ENCODE results near the gene SPATS2.

SPATS2 gene

DNA sequence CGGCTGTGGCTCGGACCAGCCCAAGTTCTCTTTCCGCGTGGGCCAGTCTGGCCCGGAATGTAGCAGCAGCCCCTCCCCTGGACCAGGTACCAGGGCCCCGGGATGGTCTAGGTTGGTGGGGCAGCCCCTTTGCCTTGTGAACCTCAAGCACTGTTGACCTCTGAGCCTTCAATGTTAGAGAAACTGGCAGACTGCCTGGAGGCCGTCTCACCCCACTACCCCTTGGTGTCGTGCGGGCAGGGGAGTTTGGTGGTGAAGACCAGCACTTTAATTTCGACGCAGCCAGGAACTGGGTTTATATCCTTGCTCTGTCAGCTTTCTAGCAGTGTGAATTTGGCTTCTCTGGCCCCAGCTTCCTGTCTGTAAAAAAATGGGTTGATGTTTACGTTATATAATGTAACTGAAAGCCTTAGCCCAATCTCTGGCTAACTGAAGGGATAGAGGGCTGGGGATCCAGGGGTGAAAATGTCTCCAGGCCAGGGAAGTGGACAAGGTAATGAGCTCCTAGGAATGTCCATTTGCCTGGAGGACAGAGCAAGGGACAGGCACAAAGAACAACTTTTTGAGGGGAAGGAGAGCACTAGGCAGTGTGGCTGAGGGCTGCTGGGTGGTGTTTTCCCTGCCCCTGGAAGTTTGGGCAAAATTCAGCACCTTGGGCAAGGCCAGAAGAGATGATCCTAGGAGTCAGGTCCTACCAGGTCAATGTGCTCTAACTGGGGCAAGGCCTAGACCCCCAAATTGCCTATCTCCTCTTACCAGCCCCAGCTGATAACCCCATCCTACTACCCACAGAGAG, 189.3 kb downstream of the SPATS2 start:
- no peak for DNase-seq (ENCODE audit: low read depth)

DNA sequence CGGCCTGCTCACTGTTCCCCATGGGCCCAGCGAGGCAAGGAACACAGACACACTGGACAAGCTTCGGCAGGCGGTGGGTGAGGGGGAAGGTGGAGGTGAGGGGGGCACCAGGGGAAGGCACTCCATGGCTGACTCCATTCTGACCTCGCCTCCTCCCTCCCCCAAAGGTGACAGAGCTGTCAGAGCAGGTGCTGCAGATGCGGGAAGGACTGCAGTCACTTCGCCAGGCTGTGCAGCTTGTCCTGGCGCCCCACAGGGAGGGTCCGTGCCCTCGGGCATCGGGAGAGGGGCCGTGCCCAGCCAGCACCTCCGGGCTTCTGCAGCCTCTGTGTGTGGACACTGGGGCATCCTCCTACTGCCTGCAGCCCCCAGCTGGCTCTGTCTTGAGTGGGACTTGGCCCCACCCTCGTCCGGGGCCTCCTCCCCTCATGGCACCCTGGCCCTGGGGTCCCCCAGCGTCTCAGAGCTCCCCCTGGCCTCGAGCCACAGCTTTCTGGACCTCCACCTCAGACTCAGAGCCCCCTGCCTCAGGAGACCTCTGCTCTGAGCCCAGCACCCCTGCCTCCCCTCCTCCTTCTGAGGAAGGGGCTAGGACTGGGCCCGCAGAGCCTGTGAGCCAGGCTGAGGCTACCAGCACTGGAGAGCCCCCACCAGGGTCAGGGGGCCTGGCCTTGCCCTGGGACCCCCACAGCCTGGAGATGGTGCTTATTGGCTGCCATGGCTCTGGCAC, 190.1 kb downstream of the SPATS2 start:
- no peak for DNase-seq (ENCODE audit: low read depth)

DNA sequence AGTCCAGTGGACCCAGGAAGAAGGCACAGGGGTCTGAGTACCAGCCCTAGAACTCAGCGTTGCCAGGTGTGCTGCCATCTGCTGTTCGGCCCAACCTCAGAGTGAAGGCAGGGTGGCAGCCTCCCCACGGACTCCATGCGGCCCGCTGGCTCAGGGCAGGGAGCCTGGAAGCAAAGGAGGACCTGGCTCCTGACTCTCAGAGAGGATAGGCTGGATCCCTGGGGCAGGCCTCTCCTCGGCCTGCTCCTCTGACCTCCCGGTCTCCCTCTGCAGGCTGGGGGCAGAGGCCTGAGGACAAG, 190.6 kb downstream of the SPATS2 start:
- DNase-seq (ENCODE audit: low read depth) = no peak

DNA sequence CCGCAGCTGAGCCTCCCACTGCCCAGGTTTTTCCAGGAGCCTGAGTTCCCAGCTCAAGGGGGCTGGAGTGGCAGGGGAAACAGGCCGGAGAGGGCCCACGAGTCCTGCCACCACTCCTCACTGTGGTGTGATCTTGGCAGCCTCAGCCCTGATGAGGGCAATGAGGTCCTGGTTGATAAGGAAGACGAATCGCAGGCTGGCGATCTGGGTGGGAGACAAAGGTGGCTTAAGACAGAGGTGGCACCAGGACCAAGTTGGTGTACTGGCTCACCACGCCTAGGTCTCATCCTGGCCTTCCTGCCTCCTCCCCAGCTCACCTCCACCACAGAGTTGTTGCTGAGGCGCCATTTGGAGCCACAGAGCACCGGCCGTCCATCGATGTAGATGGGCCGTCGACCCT, 191.3 kb downstream of the SPATS2 start:
- DNase-seq (ENCODE audit: low read depth) = no peak

DNA sequence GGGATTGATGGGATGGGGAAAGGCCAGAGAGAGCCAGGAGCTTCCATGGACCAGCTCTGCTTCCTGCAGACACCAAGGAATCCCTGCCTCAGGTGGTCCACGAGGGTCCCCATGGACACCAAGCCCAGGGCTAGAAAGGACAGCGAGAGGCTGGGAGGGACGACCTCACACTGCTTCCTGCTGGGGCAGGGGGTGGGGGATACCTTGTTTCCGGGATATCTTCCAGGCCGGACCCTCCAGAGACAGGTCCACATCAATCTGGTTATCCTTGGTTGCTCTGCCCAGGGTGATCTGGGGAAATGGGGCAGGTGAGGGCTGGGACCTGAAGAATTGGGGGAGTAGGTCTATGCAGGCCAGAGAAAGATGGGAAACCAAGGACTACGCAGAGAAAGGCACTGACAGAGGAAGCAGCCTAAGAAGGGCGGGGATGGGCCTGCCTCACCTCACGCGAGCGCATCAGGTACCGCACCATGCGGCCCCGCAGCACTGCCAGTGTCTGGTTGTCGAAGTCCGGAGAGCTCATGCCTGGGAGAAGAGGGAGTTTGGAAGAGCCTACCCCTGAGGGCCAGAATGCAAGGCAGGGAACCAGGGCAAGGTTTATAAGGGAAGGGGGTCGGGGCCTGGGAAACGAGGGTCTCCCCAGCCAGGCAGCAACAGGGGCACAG, 191.9 kb downstream of the SPATS2 start:
- DNase-seq (ENCODE audit: low read depth) = no peak

DNA sequence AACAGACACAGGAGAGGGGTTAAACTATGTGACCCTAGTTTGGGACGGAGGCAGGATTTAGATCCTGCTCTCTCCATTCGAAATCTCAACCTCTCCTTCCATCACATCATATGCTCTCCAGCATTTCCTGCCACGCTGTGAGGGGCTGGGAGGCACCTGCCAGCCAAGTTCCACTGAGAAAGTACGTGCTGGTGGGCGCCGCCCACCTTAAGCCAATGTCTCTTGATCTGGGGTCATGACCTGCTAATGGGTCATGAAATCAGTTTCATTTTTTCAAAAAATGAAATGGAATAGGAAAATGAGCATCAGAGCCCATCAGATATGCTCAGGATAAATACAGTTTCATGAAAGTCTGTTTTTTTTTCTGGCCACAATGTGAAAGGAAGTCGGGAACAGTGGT, 193.4 kb downstream of the SPATS2 start:
- DNase-seq (ENCODE audit: low read depth) = no peak

DNA sequence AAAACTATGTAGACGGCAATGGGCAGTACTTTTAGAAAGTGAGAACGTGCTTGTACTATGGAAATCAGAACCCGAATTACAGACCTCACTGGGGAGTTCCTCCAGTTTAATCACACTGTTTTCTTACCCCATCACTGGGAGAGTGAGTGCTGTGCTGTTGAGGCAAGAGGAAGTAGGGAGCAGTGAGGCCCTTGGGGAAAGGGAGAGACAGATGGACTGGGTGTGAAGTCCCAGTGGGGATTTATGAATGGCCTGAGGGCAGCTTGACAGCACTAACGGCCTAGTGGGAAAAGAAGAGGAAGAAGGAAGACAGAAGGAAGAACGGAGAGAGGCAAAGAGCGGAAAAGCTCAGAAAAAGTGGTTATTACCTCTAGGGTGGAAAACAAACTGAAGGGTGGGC, 195.0 kb downstream of the SPATS2 start:
- DNase-seq (ENCODE audit: low read depth) = no peak

DNA sequence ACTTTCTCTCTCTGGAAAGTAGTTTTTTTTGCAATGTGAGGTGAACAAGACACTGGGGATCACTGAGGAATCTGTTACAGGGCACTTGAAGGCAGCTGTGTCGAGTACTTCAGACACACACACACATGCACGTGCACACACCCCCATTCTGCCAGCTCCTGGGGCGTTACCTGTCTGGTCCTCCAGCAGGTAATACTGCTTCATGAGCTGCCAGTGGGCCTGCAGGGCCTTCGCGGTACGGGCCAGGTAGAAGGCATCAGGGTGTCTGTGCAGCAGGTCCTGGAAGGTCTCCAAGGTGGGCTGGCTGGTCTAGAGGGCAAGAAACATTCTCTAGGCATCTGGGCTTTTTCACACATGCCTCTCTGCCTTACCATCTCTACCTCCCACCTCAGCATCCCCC, 195.6 kb downstream of the SPATS2 start:
- DNase-seq (ENCODE audit: low read depth) = no peak

DNA sequence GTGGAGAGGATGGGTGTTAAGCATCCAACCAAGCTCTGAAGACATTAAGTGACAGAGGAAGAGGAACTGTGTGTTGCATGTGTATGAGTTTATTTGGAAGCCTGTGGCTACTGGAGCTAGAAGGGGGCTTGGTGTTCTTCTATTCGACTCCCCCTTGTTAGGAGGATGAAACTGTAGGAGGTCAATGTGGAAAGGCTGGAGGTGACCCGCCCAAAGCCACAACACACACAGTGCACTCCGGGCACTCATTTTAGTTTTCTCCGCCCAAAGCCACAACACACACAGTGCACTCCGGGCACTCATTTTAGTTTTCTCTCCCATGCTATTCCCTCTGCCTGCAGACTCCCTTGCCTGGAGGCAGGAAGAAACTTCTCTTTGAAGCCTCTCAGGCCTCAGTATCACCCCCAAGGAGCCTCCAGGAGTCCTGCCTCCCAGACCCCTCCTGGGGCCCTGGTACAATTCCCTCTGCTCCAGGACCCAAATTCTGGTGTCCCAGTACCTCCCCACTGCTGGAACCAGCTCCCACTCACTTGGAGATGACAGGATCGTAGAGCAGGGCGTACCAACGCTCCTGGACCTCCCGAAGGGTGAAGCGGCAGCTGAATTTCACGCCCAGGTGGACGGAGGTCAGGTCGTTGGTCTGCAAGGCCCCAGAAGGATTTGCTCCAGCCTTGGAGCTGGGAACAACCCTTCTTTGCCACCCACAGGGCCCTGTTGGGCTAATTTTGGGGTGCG, 196.9 kb downstream of the SPATS2 start:
- no peak for DNase-seq (ENCODE audit: low read depth)

DNA sequence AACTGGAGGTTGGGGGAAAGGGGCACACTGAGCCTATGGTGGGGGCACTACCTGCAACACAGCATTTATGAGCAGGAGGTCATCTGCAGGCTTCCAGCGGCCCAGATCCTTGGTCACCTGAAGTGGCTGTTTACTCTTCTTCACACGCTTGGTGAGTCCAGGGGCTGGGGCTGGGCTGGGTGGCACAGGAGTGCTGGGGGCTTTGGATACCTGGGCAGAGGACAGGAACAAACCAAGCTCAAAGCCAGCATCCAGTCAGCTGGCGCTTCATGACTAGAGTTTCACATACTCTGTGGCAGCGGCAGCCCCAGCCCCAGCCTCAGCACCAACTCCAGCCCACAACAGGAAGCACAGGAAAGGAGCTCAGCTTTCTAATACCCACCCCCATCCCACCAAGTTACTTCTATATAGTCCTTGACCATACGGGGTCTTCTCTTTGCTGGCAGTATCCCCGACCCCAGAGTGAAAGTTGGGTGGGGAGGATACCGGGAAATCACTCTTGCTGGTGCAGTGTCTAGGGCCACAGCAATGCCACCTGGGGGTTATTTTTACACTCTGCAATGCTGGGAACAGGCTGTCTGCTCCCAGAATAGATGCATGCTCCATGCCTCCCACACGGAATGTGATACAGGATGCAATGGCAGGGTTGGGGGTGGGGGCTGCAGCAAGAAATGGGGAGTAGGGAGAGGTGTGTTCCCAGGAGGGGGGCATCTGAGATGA, 197.6 kb downstream of the SPATS2 start:
- no peak for DNase-seq (ENCODE audit: low read depth)

DNA sequence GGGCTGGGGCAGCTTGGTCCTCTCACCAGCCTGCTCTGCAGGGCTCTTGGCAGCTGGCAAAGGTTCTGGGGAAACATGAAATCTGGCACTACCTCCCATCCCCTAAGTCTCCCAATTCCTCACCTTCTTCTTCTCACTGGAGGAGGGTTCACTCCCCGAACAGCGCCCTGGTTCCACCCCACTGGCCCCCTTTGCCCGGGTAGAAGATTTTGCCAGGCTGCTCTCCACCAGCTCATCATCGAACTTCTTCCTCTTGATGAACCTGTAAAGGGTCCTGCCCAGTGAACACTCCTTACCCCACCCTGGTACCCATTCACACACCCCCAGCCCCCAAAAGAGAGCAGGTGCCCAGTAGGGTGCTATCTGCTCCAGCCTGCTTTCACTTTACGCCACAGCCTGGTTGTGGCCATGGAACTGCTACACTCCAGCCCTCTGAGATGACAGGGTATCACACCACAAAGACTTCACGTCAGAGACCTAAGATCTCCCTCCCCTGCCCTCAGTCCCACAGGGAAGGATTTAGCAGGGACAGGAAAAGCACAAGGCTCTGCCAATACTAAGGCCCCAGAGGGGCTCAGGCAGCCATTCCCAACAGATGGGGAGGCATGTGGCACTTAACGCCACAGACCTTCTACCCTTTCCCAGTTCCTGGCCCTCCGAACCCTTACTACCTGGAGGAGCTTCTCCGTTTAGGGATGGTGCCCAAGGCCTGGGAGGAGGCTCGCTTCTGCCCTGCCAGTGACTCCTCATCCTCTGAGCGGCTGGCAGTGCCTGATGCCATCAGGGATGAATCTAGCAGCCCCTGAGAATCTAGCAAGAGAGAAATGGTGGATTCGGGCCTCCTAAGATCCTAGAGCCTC, 198.4 kb downstream of the SPATS2 start:
- DNase-seq (ENCODE audit: low read depth) = no peak

DNA sequence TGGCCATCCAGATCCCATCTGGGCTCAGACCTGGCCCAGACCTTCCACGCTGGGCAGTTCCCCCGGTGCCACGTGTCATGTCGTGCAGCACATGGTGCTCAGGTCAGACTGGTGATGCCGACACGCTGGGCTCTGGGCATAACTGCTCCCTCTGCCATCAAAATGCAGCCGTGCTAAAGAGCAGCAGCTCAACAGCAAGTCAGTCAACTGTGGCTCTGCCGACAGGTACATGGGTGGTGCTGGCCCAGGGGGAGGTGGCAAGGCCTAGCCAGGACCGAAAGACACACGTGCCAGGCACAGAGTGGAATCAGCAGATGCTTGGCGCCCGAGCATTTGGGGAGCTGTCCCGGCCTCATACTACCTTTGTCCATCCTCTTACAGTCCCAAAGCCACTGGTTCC, 199.1 kb downstream of the SPATS2 start:
- no peak for DNase-seq (ENCODE audit: low read depth)

DNA sequence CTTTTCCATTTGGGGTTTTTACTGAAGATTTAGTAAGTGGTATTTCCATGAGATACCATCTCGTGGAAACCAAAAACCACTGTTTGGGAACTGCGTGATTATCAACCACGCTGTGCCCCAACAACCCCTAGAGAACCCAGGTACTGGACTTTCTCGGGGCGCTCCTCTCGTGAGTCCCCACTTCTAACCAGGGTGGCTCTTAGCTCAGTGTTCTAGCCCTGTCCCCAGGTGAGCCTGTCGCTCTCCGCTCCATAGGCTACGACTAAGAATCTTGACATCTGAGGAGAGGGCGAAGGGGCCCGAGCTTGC, 200.0 kb downstream of the SPATS2 start:
- no peak for DNase-seq (ENCODE audit: low read depth)

DNA sequence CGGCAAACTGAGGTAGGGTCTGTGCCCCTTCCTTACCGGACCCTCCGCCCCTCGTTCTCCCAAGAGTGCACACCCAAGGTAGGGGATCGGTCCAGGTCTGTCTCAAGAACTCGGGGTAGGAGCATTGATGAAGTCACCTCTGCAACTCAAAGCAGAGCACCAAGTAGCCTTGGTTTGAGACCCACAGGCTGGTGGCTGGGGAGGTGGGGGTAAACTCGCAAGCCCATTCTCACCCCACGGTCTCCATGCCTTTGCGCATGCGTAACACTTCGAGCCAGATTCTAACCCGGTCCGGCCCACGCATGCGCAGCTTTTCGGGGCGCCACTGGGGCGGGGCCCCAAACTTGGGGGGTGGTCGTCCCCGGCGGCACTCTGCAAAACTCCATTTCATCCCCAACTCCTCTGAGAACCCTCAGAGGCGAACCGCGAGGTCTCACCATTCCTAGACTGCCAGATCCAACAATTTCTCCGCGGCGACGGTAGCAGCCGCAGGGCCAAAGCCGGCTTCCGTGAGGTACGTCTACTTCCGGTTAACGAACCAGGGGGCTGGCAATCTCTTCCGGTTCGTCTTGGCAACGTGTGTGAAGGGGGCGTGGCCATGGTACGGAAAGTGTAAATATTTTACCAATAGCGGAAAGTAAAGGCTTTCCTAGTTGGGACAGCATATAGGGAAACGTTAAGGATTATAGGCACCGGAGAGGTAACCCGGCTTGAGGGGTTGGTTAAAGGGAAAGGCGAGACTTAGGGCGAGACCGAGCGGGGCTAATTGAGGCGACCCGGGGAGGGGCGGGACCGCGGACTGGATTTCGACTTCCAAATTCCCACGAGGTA, 200.6 kb downstream of the SPATS2 start, which contains the start of gene MCRS1:
Gene MCRS1 (minus strand): TSS at position 532 of the 831 bp plus-strand sequence. CDS start 1,411 bp downstream, outside the sequence.
- peak; percentile 90 for DNase-seq (ENCODE audit: low read depth)

DNA sequence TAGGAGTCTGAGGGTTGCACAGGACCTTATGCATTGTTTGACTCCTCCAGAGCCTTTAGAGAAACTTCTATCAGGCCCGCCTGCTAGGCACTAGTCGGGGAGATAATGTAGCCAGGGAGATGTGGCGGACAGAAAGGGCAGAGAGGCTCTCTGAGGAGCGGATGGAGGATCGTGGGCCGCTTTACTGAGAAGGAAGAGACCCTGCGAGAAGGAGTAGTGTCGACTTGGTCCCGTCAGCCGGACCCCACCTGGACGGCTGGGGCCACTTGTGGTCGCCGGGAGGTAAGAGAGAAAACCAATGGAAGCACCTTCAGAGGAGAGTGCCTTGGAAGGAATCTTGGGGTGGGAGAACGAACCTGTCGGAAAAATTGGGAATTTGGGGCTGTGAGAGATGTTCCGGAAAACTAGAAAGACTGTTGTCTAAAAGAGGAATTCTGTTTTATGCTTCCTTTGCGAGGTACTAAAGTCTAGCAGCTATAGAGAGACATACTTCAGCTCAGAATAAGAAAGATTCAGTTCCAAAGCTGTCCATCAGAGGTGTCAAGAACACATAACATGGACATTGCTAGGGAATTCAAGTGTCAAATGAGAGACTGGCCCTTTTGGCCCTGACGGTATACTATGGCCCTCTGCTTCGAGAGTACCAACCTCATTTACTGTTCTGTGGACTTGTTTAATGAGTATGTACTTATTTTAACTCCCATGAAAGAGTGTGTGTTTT, 201.3 kb downstream of the SPATS2 start:
- no peak for DNase-seq (ENCODE audit: low read depth)
